Measurements from ENCODE around the gene RASA4B. TPM values are rescaled to one million over a fixed set of nuclear protein-coding genes. Genes with fewer than 3 reads are reported as not detected.
A peak's percentile ranks its signal among the peaks of the same experiment; 100 is the strongest.

RASA4B gene
- total RNA-seq, 1 experiment from 2014 or later, result 2.5 TPM

- Histone ChIP-seq H3K4me3 (peak within 1 kb of the TSS; percentile 96), H3K27ac (peak within 1 kb of the TSS; percentile 28; the same call in 1 of the 2 replicates), H3K9me3 (replicated peaks) (no peaks in the 10 kb centered on the region), H3K27me3 (no peaks in the 10 kb centered on the region), H3K4me1 (peaks cover 5% of the 10 kb centered on the region; the same call in 1 of the 2 replicates), H3K36me3 (no peaks in the 10 kb centered on the region)
- DNase-seq, result peak; percentile 78 to 83
Observed at GRCh38 chr7:102433219-102434038, 84.1 kb downstream of the RASA4B start, which contains the start of gene ORAI2. ORAI2 (plus strand) TSS chr7:102433575; CDS start chr7:102438957, 5,382 bp downstream.

Other genes starting within 250 kb of the RASA4B start
- 12.3 and 13.4 TPM in 2 replicates for gene SH2B2, start 230.9 kb downstream of the RASA4B start, total RNA-seq (2014; rRNA removed; shearing (Covaris generic))
- gene SPDYE6, start 161.3 kb downstream of the RASA4B start, total RNA-seq (2014; rRNA removed; shearing (Covaris generic)), result not detected in 2 replicates
- gene PRKRIP1, start 121.4 kb downstream of the RASA4B start, total RNA-seq (2014; rRNA removed; shearing (Covaris generic)), result 20.0 and 24.4 TPM in 2 replicates
- gene ORAI2, start 84.2 kb downstream of the RASA4B start, total RNA-seq (2014; rRNA removed; shearing (Covaris generic)), result 24.6 and 25.6 TPM in 2 replicates
- 16.2 and 21.1 TPM in 2 replicates for gene ALKBH4, start 52.9 kb downstream of the RASA4B start, total RNA-seq (2014; rRNA removed; shearing (Covaris generic))
- 26.1 and 27.8 TPM in 2 replicates for gene LRWD1, start 52.8 kb downstream of the RASA4B start, total RNA-seq (2014; rRNA removed; shearing (Covaris generic))
- 70.1 and 73.2 TPM in 2 replicates for gene POLR2J, start 38.9 kb downstream of the RASA4B start, total RNA-seq (2014; rRNA removed; shearing (Covaris generic))
- 2.8 and 3.7 TPM in 2 replicates for gene UPK3BL2, start 25.9 kb upstream of the RASA4B start, total RNA-seq (2014; rRNA removed; shearing (Covaris generic))
- gene SPDYE2, start 33.4 kb upstream of the RASA4B start, total RNA-seq (2014; rRNA removed; shearing (Covaris generic)), result 0.10 TPM in 1 of 2 replicates, not detected in the other
- gene POLR2J3, start 54.8 kb upstream of the RASA4B start, total RNA-seq (2014; rRNA removed; shearing (Covaris generic)), result 21.5 and 27.3 TPM in 2 replicates
- gene RASA4, start 99.0 kb upstream of the RASA4B start, total RNA-seq (2014; rRNA removed; shearing (Covaris generic)), result 3.1 and 5.3 TPM in 2 replicates
- gene UPK3BL1, start 125.0 kb upstream of the RASA4B start, total RNA-seq (2014; rRNA removed; shearing (Covaris generic)), result 14.8 and 23.6 TPM in 2 replicates
- not detected in 2 replicates for gene SPDYE2B, start 132.5 kb upstream of the RASA4B start, total RNA-seq (2014; rRNA removed; shearing (Covaris generic))
- gene POLR2J2, start 153.9 kb upstream of the RASA4B start, total RNA-seq (2014; rRNA removed; shearing (Covaris generic)), result 1.0 and 1.6 TPM in 2 replicates
- 9.9 and 10.5 TPM in 2 replicates for gene FAM185A, start 231.2 kb upstream of the RASA4B start, total RNA-seq (2014; rRNA removed; shearing (Covaris generic))